CD4-positive, alpha-beta T cell (primary cell): ENCODE results near the gene PRKAG3. TPM values are rescaled to one million over a fixed set of nuclear protein-coding genes. Genes with fewer than 3 reads are reported as not detected.

Source experiments
- microRNA-seq: library from miRNA; unstranded; fragments of <30 nt; microRNA quantifications from one replicate; pipeline ENCODE4 v1.2.0, GENCODE V29; 2021; ENCODE audit warnings: borderline microRNAs expressed, borderline replicate concordance
- total RNA-seq, 174 experiments: library from RNA in 2 of 174; stranded (reverse) in 2 of 174; gene quantifications; one replicate each; pipeline ENCODE4 v1.2.3 and lab custom pipeline; 2021 to 2026

Gene PRKAG3
- total RNA-seq, 2 experiments from 2014 or later = not detected

Small RNA genes within 50 kb of the gene (microRNA-seq; reads per million reads assigned to microRNA genes)
- gene MIR9500 = not detected

Other genes with a start within 250 kb of the PRKAG3 start
- gene PLCD4, start 223.9 kb downstream of the PRKAG3 start, total RNA-seq = under 1 TPM; 0.25 to 0.77 TPM
- gene ZNF142, start 172.2 kb downstream of the PRKAG3 start, total RNA-seq = 10 to 100 TPM; 40.3 to 44.2 TPM
- gene BCS1L, start 172.1 kb downstream of the PRKAG3 start, total RNA-seq = 10 to 100 TPM; 11.4 to 12.7 TPM
- gene RNF25, start 159.8 kb downstream of the PRKAG3 start, total RNA-seq = 10 to 100 TPM; 18.0 to 18.6 TPM
- 10 to 100 TPM in 1 of 2 experiments, 1 to 10 TPM in 1; 9.8 to 12.7 TPM for gene STK36, start 159.7 kb downstream of the PRKAG3 start, total RNA-seq
- gene TTLL4, start 121.0 kb downstream of the PRKAG3 start, total RNA-seq = 10 to 100 TPM in 1 of 2 experiments, 1 to 10 TPM in 1; 7.3 to 10.8 TPM
- under 1 TPM in 1 of 2 experiments, not detected in 1; 0.28 TPM for gene CYP27A1, start 49.7 kb downstream of the PRKAG3 start, total RNA-seq
- not detected for gene WNT6, start 28.0 kb upstream of the PRKAG3 start, total RNA-seq
- 1 to 10 TPM; 4.8 to 6.6 TPM for gene WNT10A, start 49.0 kb upstream of the PRKAG3 start, total RNA-seq
- not detected for gene CDK5R2, start 127.9 kb upstream of the PRKAG3 start, total RNA-seq
- not detected for gene FEV, start 153.4 kb upstream of the PRKAG3 start, total RNA-seq
- gene CRYBA2, start 161.6 kb upstream of the PRKAG3 start, total RNA-seq = not detected
- not detected for gene CFAP65, start 209.7 kb upstream of the PRKAG3 start, total RNA-seq
- gene IHH, start 229.1 kb upstream of the PRKAG3 start, total RNA-seq = not detected